GM18505 (cell line): ENCODE results near the gene KRT10.

Source experiments
- ATAC-seq: cut with Tn5 transposase; IDR thresholded peaks from one replicate; pipeline ENCODE4 v1.9.1; 2021; ENCODE audit not compliant: unreplicated experiment
- POLR2A ChIP-seq: IDR thresholded peaks from 4 replicates; pipeline ENCODE4 v1.6.1; 2011; ENCODE audit warnings: borderline replicate concordance; ENCODE audit not compliant: insufficient read depth, insufficient read length; ENCODE audit errors: extremely low read depth

Gene KRT10

GRCh38 chr17:40806131-40806530 lies 16.3 kb downstream of the KRT10 start:
- TF ChIP-seq POLR2A: no peak
- no peak for ATAC-seq

GRCh38 chr17:40803617-40804082 lies 18.8 kb downstream of the KRT10 start:
- ATAC-seq: no peak

DNA sequence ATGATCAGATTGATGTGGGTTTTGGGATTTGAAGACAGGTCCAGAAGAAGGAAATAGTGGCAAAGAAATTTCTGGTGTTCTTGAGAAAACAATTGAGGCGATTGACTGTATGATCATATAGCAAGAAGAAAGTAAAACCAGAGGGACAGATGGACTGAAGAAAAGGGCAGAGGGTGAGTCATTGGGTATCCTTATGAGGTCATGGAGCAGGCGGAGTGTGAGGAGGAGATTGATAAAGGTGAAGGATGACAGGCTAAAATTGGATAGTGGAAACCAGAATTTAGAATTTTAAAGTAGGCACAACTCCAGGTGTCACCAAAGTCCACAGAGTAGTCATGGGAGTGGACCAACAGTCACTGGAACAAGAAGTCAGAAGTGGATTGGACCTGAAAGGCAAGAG lies 21.3 kb downstream of the KRT10 start:
- ATAC-seq: no peak
- no peak for TF ChIP-seq POLR2A

More at GRCh38 chr17:40803617-40804082, 18.8 kb downstream of the KRT10 start:
- no peak for TF ChIP-seq POLR2A

DNA sequence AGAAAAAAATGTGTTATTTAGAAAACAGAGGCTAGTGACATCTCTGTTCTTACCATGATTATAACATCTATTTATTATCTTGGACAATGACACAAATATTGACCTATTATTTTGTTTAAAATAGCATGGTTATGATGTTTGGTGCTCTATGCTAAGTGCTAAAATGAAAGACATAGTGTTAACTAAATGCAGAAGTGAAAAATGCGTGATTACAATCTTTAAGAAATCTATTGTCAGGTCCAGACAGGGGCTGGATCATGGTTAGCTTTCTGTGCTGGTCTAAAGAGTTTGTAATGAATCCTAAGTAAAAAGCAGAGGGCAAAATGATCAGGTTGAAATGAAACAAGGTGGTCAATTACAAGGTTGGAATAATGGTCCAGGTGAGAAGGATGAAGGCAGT lies 22.0 kb downstream of the KRT10 start:
- no peak for ATAC-seq
- TF ChIP-seq POLR2A: no peak

- ATAC-seq: no peak
- TF ChIP-seq POLR2A: no peak
Observed at GRCh38 chr17:40799859-40800258, 22.6 kb downstream of the KRT10 start, which contains the start of gene KRT28. TSS of gene KRT28 (minus strand) at chr17:40799959. CDS start at chr17:40799893, 66 bp downstream.

- no peak for TF ChIP-seq POLR2A
- no peak for ATAC-seq
Observed at GRCh38 chr17:40796846-40797245, 25.6 kb downstream of the KRT10 start.

DNA sequence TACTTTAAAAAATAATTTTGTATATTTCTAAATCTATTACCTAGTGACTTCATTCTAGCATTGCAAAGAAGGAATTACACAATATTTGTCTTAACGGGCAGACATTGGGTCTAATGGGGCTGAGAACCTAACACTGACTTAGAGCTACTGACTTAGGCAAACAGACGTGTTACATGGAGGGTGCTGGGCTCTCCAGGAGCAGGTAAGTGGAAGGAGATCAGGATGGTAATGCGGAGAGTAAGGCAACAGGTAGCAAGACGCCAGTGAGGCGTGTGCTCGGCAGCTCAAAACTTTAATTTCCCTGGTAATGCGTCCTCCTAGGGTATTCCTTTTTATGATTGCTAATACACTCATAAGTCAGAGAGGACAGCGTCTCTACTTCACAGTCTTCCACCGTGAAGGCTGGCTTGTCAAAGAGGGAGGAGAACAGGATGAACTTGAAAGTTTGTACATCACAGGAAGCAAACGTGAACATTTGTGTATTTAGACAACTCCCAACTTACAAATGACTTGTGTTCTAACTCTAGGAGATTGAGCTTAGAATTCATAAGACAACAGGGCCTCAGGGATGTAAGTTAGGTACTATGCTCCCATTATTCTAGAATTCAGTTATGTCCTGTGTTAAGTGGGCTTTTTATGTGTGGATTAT lies 27.3 kb downstream of the KRT10 start:
- TF ChIP-seq POLR2A: no peak
- ATAC-seq: no peak

DNA sequence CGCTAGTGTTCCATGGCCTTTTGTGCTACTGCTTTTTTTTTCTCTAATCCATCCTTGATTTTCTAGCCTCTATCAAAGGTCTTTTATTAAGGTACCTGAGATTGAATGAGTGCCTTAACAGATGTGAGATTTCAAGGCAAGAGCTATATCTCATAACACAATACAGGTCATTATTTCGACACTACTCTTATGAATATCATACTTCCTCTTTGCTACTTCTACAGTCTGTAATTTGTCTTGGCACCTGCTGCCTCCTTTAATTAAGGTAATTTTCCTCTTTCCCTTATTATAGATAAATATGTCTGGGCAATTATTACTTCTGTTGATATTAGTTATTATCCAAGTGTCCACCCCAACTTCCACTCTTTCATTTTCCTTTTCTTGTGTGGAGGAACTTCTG lies 27.9 kb downstream of the KRT10 start:
- TF ChIP-seq POLR2A: no peak
- no peak for ATAC-seq

- ATAC-seq: no peak
- no peak for TF ChIP-seq POLR2A
Observed at GRCh38 chr17:40793832-40794231, 28.6 kb downstream of the KRT10 start.

DNA sequence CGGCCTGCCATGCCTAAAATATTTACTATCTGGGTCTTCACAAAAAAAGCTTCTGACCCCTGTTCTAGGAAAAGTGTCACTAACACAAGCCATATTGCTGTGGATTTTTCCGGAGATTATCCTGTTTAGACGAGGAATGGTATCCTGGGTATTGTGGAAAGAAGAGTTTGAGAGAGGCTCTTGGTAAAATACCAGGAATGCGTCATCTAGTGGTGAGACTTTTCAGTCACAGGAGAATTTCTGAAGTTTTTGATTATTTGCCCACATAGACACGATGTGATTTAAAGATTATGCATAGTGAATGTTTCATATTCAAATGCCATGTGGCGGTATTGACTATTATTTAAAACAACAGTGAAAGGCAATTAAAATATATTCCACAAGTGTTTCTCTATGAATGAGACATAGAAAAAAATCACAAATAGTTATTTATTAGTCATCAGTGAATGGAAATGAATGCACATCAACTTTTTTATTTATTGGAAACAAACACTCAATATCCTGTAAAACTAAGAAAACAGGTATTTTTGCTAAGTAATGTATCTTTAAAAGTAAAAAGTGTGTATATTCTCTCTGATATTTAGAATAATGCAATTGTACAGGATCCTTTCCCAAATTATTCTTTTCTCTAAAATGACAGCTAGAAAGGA lies 30.5 kb downstream of the KRT10 start:
- no peak for TF ChIP-seq POLR2A
- no peak for ATAC-seq

DNA sequence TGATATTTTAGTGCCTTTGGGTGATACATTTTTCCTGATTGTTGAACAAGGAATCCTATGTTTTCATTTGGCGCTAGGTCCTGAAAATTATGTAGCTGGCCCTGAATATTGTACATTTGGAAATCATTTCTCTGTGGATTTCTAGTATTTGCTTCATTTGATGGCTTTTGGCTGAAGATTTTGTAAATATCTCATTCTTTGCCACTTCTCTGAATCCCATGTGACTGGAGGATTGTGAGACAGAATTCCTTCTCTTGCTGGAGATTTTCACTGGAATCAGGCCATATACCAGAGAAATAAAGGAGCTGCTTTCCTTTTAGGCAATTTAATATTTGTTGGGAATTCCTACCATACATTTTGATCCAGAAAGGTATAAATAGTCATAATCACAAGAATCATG lies 31.3 kb downstream of the KRT10 start:
- no peak for TF ChIP-seq POLR2A
- ATAC-seq: no peak

GRCh38 chr17:40782450-40782849 lies 40.0 kb downstream of the KRT10 start, which contains the start of gene KRT27:
TSS of gene KRT27 (minus strand) at chr17:40782550. CDS start at chr17:40782493, 57 bp downstream.
- ATAC-seq: no peak
- no peak for TF ChIP-seq POLR2A

GRCh38 chr17:40779181-40779909 lies 43.1 kb downstream of the KRT10 start:
- ATAC-seq: no peak
- TF ChIP-seq POLR2A: no peak
